Right atrium auricular region (tissue), 2 donors: ENCODE data around the gene TMEM139. TPM values are rescaled to one million over a fixed set of nuclear protein-coding genes. Genes with fewer than 3 reads are reported as not detected.

ENCODE experiments used
- DNase-seq: peaks from one replicate; pipeline ENCODE4 v3.0.0-alpha.2; 2019; ENCODE audit warnings: low spot score
- H3K27ac ChIP-seq, 2 donors: fragments of 200-600 bp; sonication (generic); 1 replicate in 1 of 2; 2 replicates in 1 of 2; pipeline ENCODE4 v1.5.1; 2016 to 2019
- H3K27me3 ChIP-seq, 2 donors: fragments of 200-600 bp; sonication (generic); one replicate each; pipeline versions ENCODE4 v1.5.1 to v1.6.0; 2017 to 2019
- H3K36me3 ChIP-seq: fragments of 200-600 bp; sonication (generic); one replicate; pipeline ENCODE4 v1.5.1; 2016
- H3K4me1 ChIP-seq, 2 donors: fragments of 200-600 bp; sonication (generic); one replicate each; pipeline versions ENCODE4 v1.5.1 to v1.6.0; 2017 to 2019
- H3K4me3 ChIP-seq, 2 donors: fragments of 200-600 bp; sonication (generic); 1 replicate in 1 of 2; 2 replicates in 1 of 2; pipeline ENCODE4 v1.5.1; 2017 to 2019; ENCODE audit warnings: mild to moderate bottlenecking in 1 of 2, moderate library complexity in 1 of 2
- H3K9me3 ChIP-seq, 2 donors: fragments of 200-600 bp; sonication (generic); one replicate each; pipeline ENCODE4 v1.5.1; 2019
- total RNA-seq, 2 donors: library from RNA; depleted of rRNA; stranded (reverse); fragments of >200 nt; gene quantifications; one replicate each; pipeline ENCODE4 v1.1.0, GENCODE V29; 2016
- TF ChIP-seq, protein P1 (sequence below), 2 donors: fragments of 200-600 bp; sonication (generic); IDR thresholded peaks; one replicate each; pipeline ENCODE4 v1.5.1; 2019; ENCODE audit warnings: antibody characterized with exemption in 2 of 2

The TMEM139 gene
- total RNA-seq, 2 donors from 2014 or later: 7.8 to 12.3 TPM

DNA sequence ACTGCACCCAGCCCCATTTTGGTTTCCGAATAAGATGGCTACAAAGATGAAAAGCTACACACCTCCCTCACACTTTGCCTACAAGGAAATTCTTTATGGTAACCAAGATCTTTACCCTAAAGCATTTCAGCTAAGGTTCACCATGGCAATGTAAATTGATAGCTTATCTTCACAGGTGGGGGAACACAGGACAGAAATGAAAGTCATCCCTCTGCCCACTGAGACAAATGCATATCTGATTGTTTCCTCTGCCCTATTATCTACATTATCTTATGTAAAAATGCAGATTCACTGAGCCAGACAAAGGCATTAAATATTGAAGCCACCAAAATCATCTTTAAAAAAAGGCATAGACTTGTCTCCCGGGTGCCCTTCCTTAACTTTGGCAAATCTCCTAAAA is 3.2 kb upstream of the TMEM139 start:
- H3K4me1 ChIP-seq: peaks cover 0 to 25% of the 10 kb centered on the region in 2 donors
- H3K27ac ChIP-seq: no peak overlapping the region
- no peak overlapping the region for H3K4me3 ChIP-seq
- H3K36me3 ChIP-seq: no peaks in the 10 kb centered on the region
- no peaks in the 10 kb centered on the region for H3K9me3 ChIP-seq
- H3K27me3 ChIP-seq: no peaks in the 10 kb centered on the region
- TF ChIP-seq, protein P1, sequence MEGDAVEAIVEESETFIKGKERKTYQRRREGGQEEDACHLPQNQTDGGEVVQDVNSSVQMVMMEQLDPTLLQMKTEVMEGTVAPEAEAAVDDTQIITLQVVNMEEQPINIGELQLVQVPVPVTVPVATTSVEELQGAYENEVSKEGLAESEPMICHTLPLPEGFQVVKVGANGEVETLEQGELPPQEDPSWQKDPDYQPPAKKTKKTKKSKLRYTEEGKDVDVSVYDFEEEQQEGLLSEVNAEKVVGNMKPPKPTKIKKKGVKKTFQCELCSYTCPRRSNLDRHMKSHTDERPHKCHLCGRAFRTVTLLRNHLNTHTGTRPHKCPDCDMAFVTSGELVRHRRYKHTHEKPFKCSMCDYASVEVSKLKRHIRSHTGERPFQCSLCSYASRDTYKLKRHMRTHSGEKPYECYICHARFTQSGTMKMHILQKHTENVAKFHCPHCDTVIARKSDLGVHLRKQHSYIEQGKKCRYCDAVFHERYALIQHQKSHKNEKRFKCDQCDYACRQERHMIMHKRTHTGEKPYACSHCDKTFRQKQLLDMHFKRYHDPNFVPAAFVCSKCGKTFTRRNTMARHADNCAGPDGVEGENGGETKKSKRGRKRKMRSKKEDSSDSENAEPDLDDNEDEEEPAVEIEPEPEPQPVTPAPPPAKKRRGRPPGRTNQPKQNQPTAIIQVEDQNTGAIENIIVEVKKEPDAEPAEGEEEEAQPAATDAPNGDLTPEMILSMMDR (IDR thresholded peaks at IDR 0.05): no peak
- DNase-seq: no peak

DNA sequence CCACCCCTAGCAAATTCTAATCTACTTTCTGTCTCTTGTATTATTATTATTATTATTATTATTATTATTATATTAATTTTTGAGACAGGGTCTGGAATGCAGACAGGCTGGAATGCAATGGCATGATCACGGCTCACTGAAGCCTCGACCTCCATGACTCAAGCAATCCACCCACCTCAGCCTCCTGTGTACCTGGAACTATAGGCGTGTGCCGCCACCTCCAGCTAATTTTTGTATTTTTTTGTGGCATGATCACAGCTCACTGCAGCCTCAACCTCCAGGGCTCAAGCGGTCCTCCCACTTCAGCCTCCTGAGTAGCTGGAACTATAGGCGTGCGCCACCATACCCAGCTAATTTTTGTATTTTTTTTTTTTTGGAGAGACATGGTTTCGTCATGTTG is 2.6 kb upstream of the TMEM139 start:
- no peak for DNase-seq
- no peaks in the 10 kb centered on the region for H3K36me3 ChIP-seq
- TF ChIP-seq, protein P1 (IDR thresholded peaks at IDR 0.05): no peak
- peaks cover 0 to 28% of the 10 kb centered on the region in 2 donors for H3K4me1 ChIP-seq
- no peaks in the 10 kb centered on the region for H3K9me3 ChIP-seq
- H3K4me3 ChIP-seq: no peak overlapping the region
- no peaks in the 10 kb centered on the region for H3K27me3 ChIP-seq
- no peak overlapping the region for H3K27ac ChIP-seq

DNA sequence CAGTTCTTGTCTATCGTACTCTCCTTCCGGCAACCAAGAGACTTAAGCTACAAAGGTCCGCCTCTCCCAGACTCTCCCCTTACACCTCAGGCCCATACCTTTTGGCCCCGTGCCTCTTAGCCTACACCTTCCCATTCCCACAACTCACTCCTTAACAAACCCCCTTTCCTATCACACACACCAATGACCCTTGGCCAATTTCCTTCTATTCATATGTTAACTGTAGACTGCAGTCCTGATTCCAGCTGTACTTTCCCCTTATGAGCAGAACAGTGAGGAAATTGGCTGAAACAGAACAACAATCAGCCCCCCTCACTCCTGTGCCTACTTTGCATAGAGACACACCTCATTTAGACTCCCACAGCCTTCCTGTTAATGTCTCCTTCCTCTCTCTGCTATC is 1.4 kb upstream of the TMEM139 start:
- TF ChIP-seq, protein P1 (IDR thresholded peaks at IDR 0.05): no peak
- H3K36me3 ChIP-seq: no peaks in the 10 kb centered on the region
- H3K27ac ChIP-seq: no peak overlapping the region
- H3K9me3 ChIP-seq: no peaks in the 10 kb centered on the region
- DNase-seq: no peak
- H3K4me3 ChIP-seq: no peak overlapping the region
- H3K4me1 ChIP-seq: peaks cover 0 to 35% of the 10 kb centered on the region in 2 donors
- no peaks in the 10 kb centered on the region for H3K27me3 ChIP-seq

DNA sequence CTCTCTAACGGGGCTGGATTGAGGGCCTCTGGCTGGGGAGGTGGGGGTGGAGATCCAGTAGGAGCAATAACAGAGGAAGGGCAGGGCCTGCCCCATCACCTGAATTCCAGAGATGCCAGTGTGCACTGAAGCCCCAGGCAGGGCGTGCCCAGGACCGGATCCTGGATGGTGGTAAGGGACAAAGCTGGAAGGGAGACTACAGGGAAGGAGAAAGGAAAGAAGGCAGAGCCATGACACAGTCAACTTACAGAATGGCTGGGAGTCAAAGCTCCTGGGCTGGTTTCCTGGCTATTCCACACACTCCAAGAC is 666 bp downstream of the TMEM139 start:
- H3K36me3 ChIP-seq: no peaks in the 10 kb centered on the region
- H3K27me3 ChIP-seq: no peaks in the 10 kb centered on the region
- peaks cover 0 to 33% of the 10 kb centered on the region in 2 donors for H3K4me1 ChIP-seq
- peak overlapping the region; percentile 26 to 37 for H3K4me3 ChIP-seq
- TF ChIP-seq, protein P1 (IDR thresholded peaks at IDR 0.05): no peak
- no peaks in the 10 kb centered on the region for H3K9me3 ChIP-seq
- H3K27ac ChIP-seq: peak overlapping the region in 1 of 2 donors; percentile 69
- DNase-seq: no peak

DNA sequence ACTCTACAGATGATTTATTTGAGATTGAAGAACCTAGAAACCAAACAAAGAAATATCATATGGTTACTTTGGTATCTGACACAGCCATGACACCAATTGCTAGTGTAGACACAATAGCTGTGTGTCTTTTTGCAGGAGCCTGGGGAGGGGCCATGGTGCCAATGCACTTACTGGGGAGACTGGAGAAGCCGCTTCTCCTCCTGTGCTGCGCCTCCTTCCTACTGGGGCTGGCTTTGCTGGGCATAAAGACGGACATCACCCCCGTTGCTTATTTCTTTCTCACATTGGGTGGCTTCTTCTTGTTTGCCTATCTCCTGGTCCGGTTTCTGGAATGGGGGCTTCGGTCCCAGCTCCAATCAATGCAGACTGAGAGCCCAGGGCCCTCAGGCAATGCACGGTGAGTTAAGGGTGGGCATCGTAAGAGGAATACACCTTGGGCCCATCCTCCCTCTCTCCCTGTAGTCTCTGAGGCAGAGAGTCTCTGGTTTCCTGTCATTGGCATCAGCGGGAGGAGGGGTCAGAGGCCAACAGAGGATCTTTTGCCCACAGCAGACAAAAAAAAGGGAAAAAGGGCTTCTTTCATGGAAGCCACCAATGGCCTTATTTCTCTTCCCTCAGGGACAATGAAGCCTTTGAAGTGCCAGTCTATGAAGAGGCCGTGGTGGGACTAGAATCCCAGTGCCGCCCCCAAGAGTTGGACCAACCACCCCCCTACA is 1.2 kb downstream of the TMEM139 start:
- H3K4me1 ChIP-seq: peaks cover 0 to 38% of the 10 kb centered on the region in 2 donors
- no peaks in the 10 kb centered on the region for H3K9me3 ChIP-seq
- TF ChIP-seq, protein P1 (IDR thresholded peaks at IDR 0.05): no peak
- H3K27ac ChIP-seq: peak overlapping the region; percentile 13 to 69
- no peaks in the 10 kb centered on the region for H3K27me3 ChIP-seq
- H3K4me3 ChIP-seq: no peak overlapping the region
- no peak for DNase-seq
- no peaks in the 10 kb centered on the region for H3K36me3 ChIP-seq

DNA sequence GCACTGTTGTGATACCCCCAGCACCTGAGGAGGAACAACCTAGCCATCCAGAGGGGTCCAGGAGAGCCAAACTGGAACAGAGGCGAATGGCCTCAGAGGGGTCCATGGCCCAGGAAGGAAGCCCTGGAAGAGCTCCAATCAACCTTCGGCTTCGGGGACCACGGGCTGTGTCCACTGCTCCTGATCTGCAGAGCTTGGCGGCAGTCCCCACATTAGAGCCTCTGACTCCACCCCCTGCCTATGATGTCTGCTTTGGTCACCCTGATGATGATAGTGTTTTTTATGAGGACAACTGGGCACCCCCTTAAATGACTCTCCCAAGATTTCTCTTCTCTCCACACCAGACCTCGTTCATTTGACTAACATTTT is 1.7 kb downstream of the TMEM139 start:
- TF ChIP-seq, protein P1 (IDR thresholded peaks at IDR 0.05): no peak
- H3K4me1 ChIP-seq: peaks cover 0 to 42% of the 10 kb centered on the region in 2 donors
- H3K9me3 ChIP-seq: no peaks in the 10 kb centered on the region
- peak overlapping the region in 1 of 2 donors; percentile 13 for H3K27ac ChIP-seq
- no peak overlapping the region for H3K4me3 ChIP-seq
- no peak for DNase-seq
- H3K27me3 ChIP-seq: no peaks in the 10 kb centered on the region
- H3K36me3 ChIP-seq: no peaks in the 10 kb centered on the region
